B cell (primary cell): ENCODE data around the gene ZNF772. TPM values are rescaled to one million over a fixed set of nuclear protein-coding genes. Genes with fewer than 3 reads are reported as not detected.
"Not testable (repeated sequence)": the region's sequence is repeated elsewhere in the genome, so short reads cannot be mapped to it uniquely, and the experiment has no call there.

Experiments
- ATAC-seq: fragments of 200-7000 bp; cut with Tn5 transposase; one replicate; pipeline ENCODE4 v1.10.0; 2021; ENCODE audit warnings: low read depth, mild to moderate bottlenecking, moderate number of reproducible peaks, moderate library complexity
- CTCF ChIA-PET: fragments of 350-600 bp; sonication (Branson Sonifier 250); formaldehyde crosslinking; loops from one replicate; lab custom pipeline; 2021; ENCODE audit warnings: antibody characterized with exemption, inconsistent platforms; lab: Charles Lee
- POLR2A ChIA-PET: fragments of 350-600 bp; sonication (Branson Sonifier 250); formaldehyde crosslinking; loops from one replicate; lab custom pipeline; 2021; ENCODE audit warnings: antibody characterized with exemption; lab: Charles Lee
- DNase-seq: peaks from one replicate; pipeline ENCODE4 v3.0.0; 2013
- H2AFZ ChIP-seq: 2 replicates; pipeline ENCODE4 v1.6.1; 2012; ENCODE audit warnings: mild to moderate bottlenecking, low read depth, low read length; ENCODE audit not compliant: insufficient read depth, poor library complexity, severe bottlenecking
- H3K27ac ChIP-seq, 2 donors: 1 replicate in 1 of 2; 2 replicates in 1 of 2; pipeline ENCODE4 v1.5.1; 2012 to 2013; ENCODE audit warnings: low read length in 2 of 2, mild to moderate bottlenecking in 2 of 2, moderate library complexity in 1 of 2
- H3K27me3 ChIP-seq, 4 experiments: fragments of 200-600 bp in 1 of 4; sonication (generic) in 1 of 4; replicated peaks in 1 of 4; 1 replicate in 2 of 4; 2 replicates in 2 of 4; pipeline versions ENCODE4 v1.6.1 to v1.7.0; 2013 to 2016; ENCODE audit warnings: low read length in 3 of 4, mild to moderate bottlenecking in 2 of 4, mixed read lengths in 1 of 4, moderate library complexity in 1 of 4; ENCODE audit not compliant: insufficient read depth in 4 of 4, control insufficient read depth in 3 of 4; ENCODE audit errors: control extremely low read depth in 1 of 4
- H3K36me3 ChIP-seq, 2 experiments: replicated peaks in 1 of 2; 1 replicate in 1 of 2; 2 replicates in 1 of 2; pipeline versions ENCODE4 v1.6.1 to v1.7.1; 2013; ENCODE audit warnings: low read length in 1 of 2; ENCODE audit not compliant: insufficient read depth in 2 of 2, control insufficient read depth in 1 of 2; ENCODE audit errors: control extremely low read depth in 1 of 2, extremely low read depth in 1 of 2
- H3K4me1 ChIP-seq, 2 donors: fragments of 200-600 bp in 1 of 2; sonication (generic) in 1 of 2; 1 replicate in 1 of 2; 2 replicates in 1 of 2; pipeline versions ENCODE4 v1.5.1 to v1.6.1; 2013 to 2017; ENCODE audit warnings: low read length in 2 of 2; ENCODE audit not compliant: control insufficient read depth in 2 of 2, insufficient read depth in 2 of 2
- H3K4me2 ChIP-seq: replicated peaks from 2 replicates; pipeline ENCODE3; 2012; ENCODE audit warnings: mild to moderate bottlenecking, low read depth, low read length; ENCODE audit not compliant: poor library complexity, severe bottlenecking
- H3K4me3 ChIP-seq, 5 experiments: fragments of 200-600 bp in 1 of 5; sonication (generic) in 1 of 5; 1 replicate in 3 of 5; 2 replicates in 2 of 5; pipeline versions ENCODE4 v1.5.1 to v1.7.0; 2011 to 2016; ENCODE audit warnings: low read length in 4 of 5, mild to moderate bottlenecking in 4 of 5, low read depth in 2 of 5, control low read depth in 1 of 5, moderate library complexity in 1 of 5; ENCODE audit not compliant: insufficient read depth in 1 of 5; ENCODE audit errors: control extremely low read depth in 1 of 5, extremely low read depth in 1 of 5
- H3K79me2 ChIP-seq: fragments of 200-600 bp; sonication (generic); one replicate; pipeline ENCODE4 v1.6.0; 2016; ENCODE audit warnings: low read length; ENCODE audit not compliant: control insufficient read depth, insufficient read depth
- H3K9ac ChIP-seq: fragments of 200-600 bp; sonication (generic); 2 replicates; pipeline ENCODE4 v1.6.1; 2017; ENCODE audit warnings: mild to moderate bottlenecking, low read length, moderate library complexity
- H3K9me3 ChIP-seq, 3 donors: one replicate each; pipeline versions ENCODE4 v1.6.1 to v1.7.1; 2013; ENCODE audit warnings: low read length in 2 of 3; ENCODE audit not compliant: control insufficient read depth in 2 of 3, insufficient read depth in 1 of 3; ENCODE audit errors: control extremely low read depth in 1 of 3
- H4K20me1 ChIP-seq: 2 replicates; pipeline ENCODE4 v1.6.0; 2012; ENCODE audit warnings: mild to moderate bottlenecking, low read length; ENCODE audit not compliant: insufficient read depth, control insufficient read depth, poor library complexity, severe bottlenecking
- H3K27ac Mint-ChIP-seq: one replicate; pipeline ENCODE4 v1.8.0; 2021; ENCODE audit warnings: mixed read lengths
- H3K27me3 Mint-ChIP-seq: one replicate; pipeline ENCODE4 v1.8.0; 2021; ENCODE audit warnings: mixed read lengths
- H3K4me1 Mint-ChIP-seq: one replicate; pipeline ENCODE4 v1.8.0; 2021; ENCODE audit warnings: mixed read lengths
- H3K4me3 Mint-ChIP-seq: one replicate; pipeline ENCODE4 v1.8.0; 2021; ENCODE audit warnings: mixed read lengths
- H3K9me3 Mint-ChIP-seq: one replicate; pipeline ENCODE4 v1.8.0; 2022; ENCODE audit warnings: mixed read lengths; ENCODE audit not compliant: insufficient read depth
- EZH2 ChIP-seq: IDR thresholded peaks from 2 replicates; pipeline ENCODE4 v1.6.1; 2012; ENCODE audit warnings: borderline replicate concordance, low read depth, mild to moderate bottlenecking, moderate library complexity, low read length; ENCODE audit not compliant: insufficient read depth, poor library complexity, severe bottlenecking
- WGBS: methylation state at CpG from one replicate; pipeline ENCODE4 v1.1.5; 2013; ENCODE audit warnings: missing lambda C conversion rate; ENCODE audit not compliant: insufficient coverage; 5-methylcytosine and 5-hydroxymethylcytosine counted together
- intact Hi-C: fragments of 100-400 bp; cut with micrococcal nuclease; formaldehyde crosslinking; loops from one replicate; pipeline ENCODE4 v1.10.0; 2022
- polyA plus RNA-seq: library from polyadenylated mRNA; depleted of rRNA; stranded (reverse); fragments of >200 nt; gene quantifications from 2 replicates; pipeline ENCODE4 v1.2.3, GENCODE V29; 2012
- total RNA-seq, 2 donors: library from RNA; stranded (reverse); fragments of 120-200 nt in 1 of 2; gene quantifications; 1 replicate in 1 of 2; 2 replicates in 1 of 2; pipeline versions ENCODE4 v1.2.3 to v1.2.4, GENCODE V29; 2013 to 2022
- TF ChIP-seq, protein P1 (sequence below): fragments of 200-600 bp; IDR thresholded peaks from one replicate; pipeline ENCODE4 v1.8.0; 2022; ENCODE audit warnings: antibody characterized with exemption, mild to moderate bottlenecking

Gene ZNF772
- total and polyA plus RNA-seq, 2 donors (not counting 1 experiment from before 2014, with no cell fraction given), result 2.2 to 27.4 TPM

DNA sequence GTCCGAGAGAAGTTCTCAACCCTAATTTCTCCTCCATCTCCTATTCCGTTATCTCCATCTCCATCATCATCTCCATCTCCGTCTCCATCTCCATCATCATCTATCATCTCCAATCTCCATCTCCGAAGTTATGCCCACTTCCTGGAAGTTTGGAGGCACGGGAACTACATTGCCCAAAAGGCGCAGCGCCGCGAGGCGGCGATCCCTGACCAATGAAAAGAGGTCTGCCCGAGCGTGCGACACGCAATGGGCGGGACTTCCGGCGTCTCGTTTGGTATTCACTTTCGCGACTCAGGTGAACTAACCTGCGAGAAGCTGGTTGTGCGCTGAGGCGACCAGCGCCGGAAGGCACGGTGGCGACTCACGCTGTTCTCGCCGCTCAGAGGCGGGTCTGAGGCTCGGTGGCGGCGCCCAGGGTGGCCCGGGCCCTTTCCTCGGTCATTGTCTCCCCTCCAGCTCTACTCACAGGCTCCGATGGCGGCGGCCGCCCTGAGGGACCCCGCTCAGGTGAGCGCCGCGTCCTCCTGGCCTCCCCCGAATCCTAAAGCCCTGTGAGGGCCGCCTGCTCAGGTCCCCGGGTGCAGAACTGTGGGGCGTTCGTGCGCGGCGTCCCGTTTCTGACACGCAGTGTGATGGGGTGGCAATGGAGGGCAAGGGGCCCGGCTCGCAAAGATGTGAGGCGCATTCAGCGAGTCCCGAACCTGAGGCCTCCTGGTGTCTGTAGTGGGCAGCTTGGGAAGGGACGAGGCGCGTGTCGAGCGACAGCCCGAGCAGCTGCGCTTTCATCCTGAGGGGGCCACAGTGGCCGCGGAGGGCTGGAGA lies 10.3 kb upstream of the ZNF772 start, which contains the start of gene ZNF419:
TSS of gene ZNF419 (plus strand) at position 274 of the 822 bp plus-strand sequence. CDS start at position 475, 201 bp downstream.
- DNase-seq, result peak; percentile 94
- H3K4me1 ChIP-seq, result peaks cover 7 to 14% of the 10 kb centered on the region in 2 donors
- CTCF ChIA-PET, H3K27me3 ChIP-seq, H4K20me1 ChIP-seq, H3K9me3 Mint-ChIP-seq: not testable (repeated sequence)
- peak within 1 kb of the TSS; percentile 75 for H3K4me2 ChIP-seq
- H3K79me2 ChIP-seq, result peaks cover 19% of the 10 kb centered on the region
- WGBS, result 2% methylated on average over 47 of the region's 69 CpGs
- Mint-ChIP-seq H3K4me1 (peaks cover 16% of the 10 kb centered on the region), H3K27ac (peak within 1 kb of the TSS; percentile 79), H3K4me3 (peak within 1 kb of the TSS; percentile 82), H3K27me3 (peaks cover 10% of the 10 kb centered on the region)
- ATAC-seq, result peak; percentile 95
- POLR2A ChIA-PET, result interaction anchor here (0.9 kb wide), 1 partner anchor 10 kb away, joined by 3 read pairs; the partner anchor contains the start of gene ZNF772
- peak within 1 kb of the TSS; percentile 78 for H3K9ac ChIP-seq
- H2AFZ ChIP-seq, result peak within 1 kb of the TSS; percentile 91
- peak within 1 kb of the TSS; percentile 27 to 81 (median 75) for H3K4me3 ChIP-seq
- H3K27ac ChIP-seq, result peak within 1 kb of the TSS; percentile 57 to 64
- peaks cover 7 to 18% of the 10 kb centered on the region in 2 experiments for H3K36me3 ChIP-seq
- peaks cover 2 to 10% (median 3%) of the 10 kb centered on the region in 3 donors for H3K9me3 ChIP-seq
- intact Hi-C loops, result loop anchor here (1.0 to 5.0 kb wide), 12 partner anchors 10 to 460 kb away; partner anchors contain the start of genes ZNF134, ZNF17, ZNF211 and ZNF256

DNA sequence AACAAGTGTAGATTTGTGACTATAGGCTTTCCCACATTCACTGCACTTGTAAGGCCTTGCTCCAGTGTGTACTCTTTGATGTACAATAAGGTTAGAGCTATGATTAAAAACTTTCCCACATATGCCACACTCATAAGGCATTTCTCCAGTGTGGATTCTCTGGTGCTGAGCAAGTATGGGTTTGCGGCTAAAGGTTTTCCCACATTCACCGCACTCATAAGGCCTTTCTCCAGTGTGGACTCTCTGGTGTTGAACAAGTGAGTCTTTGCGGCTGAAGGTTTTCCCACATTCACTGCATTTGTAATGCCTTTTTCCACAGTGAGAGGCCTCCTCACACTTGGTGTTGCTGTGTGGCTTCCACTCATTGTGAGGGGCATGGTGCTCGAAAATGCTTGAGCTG lies 3.7 kb downstream of the ZNF772 start:
- TF ChIP-seq, protein P1, sequence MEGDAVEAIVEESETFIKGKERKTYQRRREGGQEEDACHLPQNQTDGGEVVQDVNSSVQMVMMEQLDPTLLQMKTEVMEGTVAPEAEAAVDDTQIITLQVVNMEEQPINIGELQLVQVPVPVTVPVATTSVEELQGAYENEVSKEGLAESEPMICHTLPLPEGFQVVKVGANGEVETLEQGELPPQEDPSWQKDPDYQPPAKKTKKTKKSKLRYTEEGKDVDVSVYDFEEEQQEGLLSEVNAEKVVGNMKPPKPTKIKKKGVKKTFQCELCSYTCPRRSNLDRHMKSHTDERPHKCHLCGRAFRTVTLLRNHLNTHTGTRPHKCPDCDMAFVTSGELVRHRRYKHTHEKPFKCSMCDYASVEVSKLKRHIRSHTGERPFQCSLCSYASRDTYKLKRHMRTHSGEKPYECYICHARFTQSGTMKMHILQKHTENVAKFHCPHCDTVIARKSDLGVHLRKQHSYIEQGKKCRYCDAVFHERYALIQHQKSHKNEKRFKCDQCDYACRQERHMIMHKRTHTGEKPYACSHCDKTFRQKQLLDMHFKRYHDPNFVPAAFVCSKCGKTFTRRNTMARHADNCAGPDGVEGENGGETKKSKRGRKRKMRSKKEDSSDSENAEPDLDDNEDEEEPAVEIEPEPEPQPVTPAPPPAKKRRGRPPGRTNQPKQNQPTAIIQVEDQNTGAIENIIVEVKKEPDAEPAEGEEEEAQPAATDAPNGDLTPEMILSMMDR, result no peak
- no peak for TF ChIP-seq EZH2
- intact Hi-C loops, result no loop called here
- no peak overlapping the region for H3K4me3 Mint-ChIP-seq
- Histone ChIP-seq H4K20me1 (no peaks in the 10 kb centered on the region), H3K4me2 (no peak overlapping the region), H3K27ac (no peak overlapping the region), H3K4me3 (no peak overlapping the region), H3K4me1 (peaks cover 11 to 15% of the 10 kb centered on the region in 2 donors), H2AFZ (no peak overlapping the region), H3K27me3 (no peaks in the 10 kb centered on the region), H3K79me2 (peaks cover 23% of the 10 kb centered on the region), H3K36me3 (peaks cover 10 to 38% of the 10 kb centered on the region in 2 experiments), H3K9me3 (peaks cover 17 to 77% (median 47%) of the 10 kb centered on the region in 3 donors), H3K9ac (no peak overlapping the region)
- ATAC-seq (no peak), DNase-seq (no peak)
- WGBS, result no CpG with 5 or more reads among the region's 4 CpGs
- ChIA-PET POLR2A (no interaction called here), CTCF (no interaction called here)
- H3K27ac Mint-ChIP-seq, result no peak overlapping the region
- H3K4me1 Mint-ChIP-seq, result peaks cover 27% of the 10 kb centered on the region
- peaks cover 26% of the 10 kb centered on the region for H3K9me3 Mint-ChIP-seq
- H3K27me3 Mint-ChIP-seq, result no peaks in the 10 kb centered on the region
